ENCODE measurements around the gene AZIN2. TPM values are rescaled to one million over a fixed set of nuclear protein-coding genes. Genes with fewer than 3 reads are reported as not detected.

Gene AZIN2
- total and polyA plus RNA-seq, 2 of the 8 experiments (the other 6 are each of a cell fraction or from before 2014, with no cell fraction given), result 0.22 to 0.91 TPM

- no peaks in the 10 kb centered on the region for H3K27me3 ChIP-seq (replicated peaks in 1 of 4; ENCODE audit: control insufficient read depth in 3 of 4, extremely low read depth in 1 of 4, insufficient read depth in 3 of 4, low read length in 3 of 4)
- DNase-seq (ENCODE audit: low read depth in 1 of 2, low spot score in 2 of 2) (no peak), FAIRE-seq (no peak)
- TF ChIP-seq SP4 (IDR thresholded peaks at IDR 0.05; ENCODE audit: low read length), result no peak
- TF ChIP-seq, protein P1, sequence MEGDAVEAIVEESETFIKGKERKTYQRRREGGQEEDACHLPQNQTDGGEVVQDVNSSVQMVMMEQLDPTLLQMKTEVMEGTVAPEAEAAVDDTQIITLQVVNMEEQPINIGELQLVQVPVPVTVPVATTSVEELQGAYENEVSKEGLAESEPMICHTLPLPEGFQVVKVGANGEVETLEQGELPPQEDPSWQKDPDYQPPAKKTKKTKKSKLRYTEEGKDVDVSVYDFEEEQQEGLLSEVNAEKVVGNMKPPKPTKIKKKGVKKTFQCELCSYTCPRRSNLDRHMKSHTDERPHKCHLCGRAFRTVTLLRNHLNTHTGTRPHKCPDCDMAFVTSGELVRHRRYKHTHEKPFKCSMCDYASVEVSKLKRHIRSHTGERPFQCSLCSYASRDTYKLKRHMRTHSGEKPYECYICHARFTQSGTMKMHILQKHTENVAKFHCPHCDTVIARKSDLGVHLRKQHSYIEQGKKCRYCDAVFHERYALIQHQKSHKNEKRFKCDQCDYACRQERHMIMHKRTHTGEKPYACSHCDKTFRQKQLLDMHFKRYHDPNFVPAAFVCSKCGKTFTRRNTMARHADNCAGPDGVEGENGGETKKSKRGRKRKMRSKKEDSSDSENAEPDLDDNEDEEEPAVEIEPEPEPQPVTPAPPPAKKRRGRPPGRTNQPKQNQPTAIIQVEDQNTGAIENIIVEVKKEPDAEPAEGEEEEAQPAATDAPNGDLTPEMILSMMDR (IDR thresholded peaks at IDR 0.05; ENCODE audit: control extremely low read depth in 1 of 3, insufficient read depth in 1 of 3, low read depth in 1 of 3, low read length in 3 of 3), result peak in 2 of 3 experiments; percentile 8 to 24; a peak in 3 of 4 replicates
- TF ChIP-seq YY1 (IDR thresholded peaks at IDR 0.05; ENCODE audit: low read depth, low read length), result no peak
- TF ChIP-seq SIRT6 (IDR thresholded peaks at IDR 0.05; ENCODE audit: low read length), result no peak
- TF ChIP-seq JUN (IDR thresholded peaks at IDR 0.05; ENCODE audit: low read depth, low read length), result no peak
- peak in 1 of 2 experiments; percentile 27; a peak in 1 of 4 replicates for TF ChIP-seq RAD21 (IDR thresholded peaks at IDR 0.05 in 1 of 2, conservative IDR thresholded peaks at IDR 0.05 in 1 of 2; ENCODE audit: low read depth in 2 of 2, low read length in 2 of 2)
- no peak for TF ChIP-seq KDM5A (IDR thresholded peaks at IDR 0.05; ENCODE audit: low read length)
Observed at GRCh38 chr1:33168556-33169289, 87.8 kb downstream of the AZIN2 start.

More at GRCh38 chr1:33168556-33169289, 87.8 kb downstream of the AZIN2 start:
- Histone ChIP-seq H2BK5ac (ENCODE audit: low read depth, low read length) (no peak overlapping the region), H3K4me3 (ENCODE audit: extremely low read depth in 1 of 4, insufficient read depth in 2 of 4, low read depth in 3 of 4, low read length in 4 of 4) (no peak overlapping the region), H3K79me2 (ENCODE audit: control insufficient read depth in 1 of 2, insufficient read depth in 2 of 2, low read length in 2 of 2) (no peaks in the 10 kb centered on the region; a peak in 1 of 4 replicates), H4K8ac (ENCODE audit: extremely low read depth, insufficient read depth, low read length) (no peak overlapping the region), H3K4ac (replicated peaks; ENCODE audit: insufficient read length, low read depth, low read length) (no peak overlapping the region), H2AK5ac (ENCODE audit: low read depth, low read length) (no peak overlapping the region), H3K36me3 (ENCODE audit: control insufficient read depth in 2 of 4, insufficient read depth in 4 of 4, low read length in 3 of 4) (peaks cover 0 to 3% (median 0%) of the 10 kb centered on the region in 4 experiments; a peak in 1 of 8 replicates), H2BK15ac (ENCODE audit: low read length) (no peak overlapping the region), H2BK20ac (ENCODE audit: low read length) (peak overlapping the region; percentile 52; the same call in 1 of the 2 replicates), H3K9ac (replicated peaks in 1 of 4; ENCODE audit: extremely low read depth in 1 of 4, low read depth in 3 of 4, low read length in 3 of 4) (no peak overlapping the region; a peak in 1 of 7 replicates), H3K18ac (ENCODE audit: extremely low read depth, low read length) (no peak overlapping the region), H2AFZ (ENCODE audit: low read length) (no peak overlapping the region), H3K79me1 (ENCODE audit: low read depth, low read length) (no peaks in the 10 kb centered on the region), H3K23me2 (ENCODE audit: low read depth, low read length) (no peaks in the 10 kb centered on the region; the same call in 1 of the 2 replicates), H3K56ac (replicated peaks; ENCODE audit: insufficient read length, low read depth, low read length) (no peak overlapping the region), H4K20me1 (replicated peaks in 1 of 2; ENCODE audit: control insufficient read depth in 1 of 2, insufficient read depth in 2 of 2, low read length in 2 of 2) (peaks cover 0 to 4% of the 10 kb centered on the region in 2 experiments), H2BK120ac (replicated peaks; ENCODE audit: low read depth, low read length) (no peak overlapping the region), H3K27ac (ENCODE audit: low read depth, low read length) (no peak overlapping the region), H4K91ac (replicated peaks; ENCODE audit: insufficient read length, low read length) (no peak overlapping the region), H3K23ac (ENCODE audit: insufficient read length) (no peak overlapping the region), H3K4me1 (replicated peaks in 1 of 4; ENCODE audit: control insufficient read depth in 3 of 4, insufficient read depth in 4 of 4, low read length in 3 of 4) (peaks cover 0 to 23% (median 14%) of the 10 kb centered on the region in 4 experiments; a peak in 6 of 7 replicates), H2BK12ac (ENCODE audit: low read depth, low read length) (peak overlapping the region; percentile 10; the same call in 1 of the 2 replicates), H3K9me3 (ENCODE audit: insufficient read depth in 2 of 2, low read depth in 1 of 2, low read length in 1 of 2) (no peaks in the 10 kb centered on the region), H3K4me2 (ENCODE audit: insufficient read depth in 1 of 2, low read depth in 2 of 2, low read length in 2 of 2) (no peak overlapping the region), H3K14ac (ENCODE audit: insufficient read length) (no peak overlapping the region), H4K5ac (ENCODE audit: insufficient read length, low read depth, low read length) (no peak overlapping the region)
- ChIA-PET POLR2A (ENCODE audit: partially characterized antibody) (interaction anchor here (1.7 kb wide), 1 partner anchor 29 kb away, joined by 4 read pairs; no protein-coding TSS in a partner anchor), CTCF (ENCODE audit: partially characterized antibody) (interaction anchor here (0.8 to 2.6 kb wide), 14 partner anchors 11 to 252 kb away, joined by 3 to 10 read pairs (median 4); partner anchors contain the start of gene TRIM62)
- 86% methylated on average over 11 of the region's 11 CpGs; no CpG with 5 or more reads in 1 of the 2 experiments for WGBS, 2 experiments (ENCODE audit: extremely low coverage in 1 of 2, insufficient coverage in 1 of 2, insufficient read length in 1 of 2, insufficient replicate concordance in 2 of 2, low coverage in 1 of 2, low lambda C conversion rate in 2 of 2, missing lambda C conversion rate in 1 of 2)

All from H1 (cell line).